Stomach smooth muscle (tissue), 2 donors: Measurements from ENCODE around the gene KCND2.

Source experiments
- H3K27ac ChIP-seq: one replicate; pipeline ENCODE4 v1.7.0; 2013; ENCODE audit warnings: mild to moderate bottlenecking, low read length, inconsistent platforms
- H3K27me3 ChIP-seq, 2 donors: one replicate each; pipeline ENCODE4 v1.7.0; 2013; ENCODE audit warnings: low read length in 2 of 2; ENCODE audit not compliant: insufficient read depth in 2 of 2, control insufficient read depth in 1 of 2
- H3K36me3 ChIP-seq, 2 donors: one replicate each; pipeline ENCODE4 v1.7.0; 2013; ENCODE audit warnings: low read length in 2 of 2; ENCODE audit not compliant: control insufficient read depth in 2 of 2, insufficient read depth in 2 of 2
- H3K4me1 ChIP-seq: one replicate; pipeline ENCODE4 v1.7.0; 2013; ENCODE audit warnings: low read length; ENCODE audit not compliant: control insufficient read depth, insufficient read depth
- H3K4me3 ChIP-seq, 2 donors: one replicate each; pipeline ENCODE4 v1.7.0; 2013; ENCODE audit warnings: low read length in 2 of 2
- H3K9ac ChIP-seq, 2 donors: one replicate each; pipeline ENCODE4 v1.7.0; 2013; ENCODE audit warnings: low read length in 2 of 2, mild to moderate bottlenecking in 1 of 2
- H3K9me3 ChIP-seq, 2 donors: one replicate each; pipeline ENCODE4 v1.7.0; 2013; ENCODE audit warnings: low read length in 2 of 2; ENCODE audit not compliant: control insufficient read depth in 2 of 2
- donor health status: healthy.
- donor health status: Pancreatic carcinoma.

Gene KCND2

DNA sequence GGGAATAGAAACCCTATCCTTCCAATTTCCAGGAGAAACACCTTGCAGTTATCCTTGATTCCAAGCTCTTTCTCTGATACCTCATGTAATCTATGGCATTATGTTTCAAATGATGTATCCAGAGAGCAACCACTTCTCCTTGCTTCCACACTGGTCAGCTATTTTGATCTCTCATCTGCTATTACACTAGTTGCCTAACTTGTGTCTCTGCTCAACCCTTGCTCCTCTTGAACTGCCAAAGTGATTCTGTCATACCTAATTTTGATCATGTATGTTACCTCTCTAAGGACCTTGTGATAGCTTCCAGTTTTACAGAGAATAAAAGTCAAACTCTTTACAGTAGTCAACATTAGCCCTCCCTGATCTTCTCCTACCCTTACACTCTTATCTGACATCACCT is 90.4 kb downstream of the KCND2 start:
- no peak overlapping the region for H3K27ac ChIP-seq
- no peaks in the 10 kb centered on the region for H3K9me3 ChIP-seq
- no peak overlapping the region for H3K4me3 ChIP-seq
- no peak overlapping the region for H3K9ac ChIP-seq
- H3K4me1 ChIP-seq, result no peaks in the 10 kb centered on the region
- no peaks in the 10 kb centered on the region for H3K27me3 ChIP-seq
- no peaks in the 10 kb centered on the region for H3K36me3 ChIP-seq

DNA sequence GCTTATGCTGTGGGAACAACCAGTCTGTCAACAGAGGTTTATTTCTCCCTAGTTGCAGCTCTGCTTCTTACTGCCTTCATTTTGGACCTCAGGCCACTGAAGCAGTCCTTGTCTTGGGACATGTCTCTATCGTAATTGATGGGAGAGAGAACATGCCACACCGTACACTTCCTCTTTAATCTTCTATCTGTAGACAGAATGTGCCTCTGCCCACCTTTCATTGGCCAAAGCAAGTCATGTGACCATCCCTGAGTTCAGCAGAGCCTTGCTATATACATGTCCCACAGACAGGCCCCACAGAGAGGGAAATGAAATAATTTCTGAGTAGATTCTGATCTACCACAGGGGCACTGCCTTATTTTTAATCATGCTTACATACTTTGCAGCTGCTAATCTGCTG is 98.0 kb downstream of the KCND2 start:
- no peak overlapping the region for H3K9ac ChIP-seq
- H3K4me1 ChIP-seq, result no peaks in the 10 kb centered on the region
- H3K36me3 ChIP-seq, result no peaks in the 10 kb centered on the region
- no peak overlapping the region for H3K27ac ChIP-seq
- H3K9me3 ChIP-seq, result no peaks in the 10 kb centered on the region
- H3K4me3 ChIP-seq, result no peak overlapping the region
- no peaks in the 10 kb centered on the region for H3K27me3 ChIP-seq

DNA sequence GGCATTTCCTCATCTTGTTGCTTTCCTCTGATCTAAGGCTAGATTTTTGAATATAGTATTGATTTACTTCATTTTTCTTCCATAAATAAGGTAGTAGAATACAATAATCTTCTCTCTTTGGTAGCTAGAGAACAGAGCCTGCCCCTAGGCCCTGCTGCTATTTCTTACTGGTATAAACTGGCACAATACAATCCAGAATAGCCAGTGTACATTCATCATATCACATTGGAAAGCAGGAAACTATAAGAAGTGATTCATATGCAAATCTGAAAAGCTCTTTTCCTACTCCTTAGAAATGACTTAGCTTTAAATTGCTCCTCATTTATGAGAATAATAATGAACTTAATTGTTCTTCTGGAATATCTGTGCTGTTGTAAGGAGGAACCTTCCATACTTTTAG is 100.2 kb downstream of the KCND2 start:
- H3K4me3 ChIP-seq, result no peak overlapping the region

DNA sequence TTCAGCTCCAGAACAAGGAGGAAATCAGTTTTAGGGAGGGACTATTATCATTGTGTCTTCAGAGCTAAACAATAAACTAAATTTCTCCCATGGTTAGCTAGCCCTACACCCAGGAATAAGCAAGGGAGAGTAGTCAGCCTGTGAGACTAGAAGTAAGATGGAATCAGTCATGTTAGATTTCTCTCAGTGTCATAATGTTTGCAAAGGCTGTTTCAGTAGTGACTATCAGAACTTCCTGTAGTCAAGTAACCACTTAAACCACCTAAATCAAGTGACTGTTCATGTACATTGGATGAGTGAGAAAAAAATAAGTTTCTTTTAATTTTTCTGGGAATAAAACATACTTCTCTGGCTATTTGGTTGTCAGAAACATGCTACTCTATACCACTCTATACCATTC is 121.6 kb downstream of the KCND2 start:
- Histone ChIP-seq H3K4me1 (no peaks in the 10 kb centered on the region), H3K36me3 (no peaks in the 10 kb centered on the region), H3K9ac (no peak overlapping the region), H3K9me3 (no peaks in the 10 kb centered on the region), H3K4me3 (no peak overlapping the region), H3K27me3 (no peaks in the 10 kb centered on the region), H3K27ac (no peak overlapping the region)

More for the DNA sequence above, 100.2 kb downstream of the KCND2 start:
- no peaks in the 10 kb centered on the region for H3K9me3 ChIP-seq
- H3K27ac ChIP-seq, result no peak overlapping the region
- no peaks in the 10 kb centered on the region for H3K4me1 ChIP-seq
- no peaks in the 10 kb centered on the region for H3K36me3 ChIP-seq
- no peaks in the 10 kb centered on the region for H3K27me3 ChIP-seq
- H3K9ac ChIP-seq, result no peak overlapping the region

DNA sequence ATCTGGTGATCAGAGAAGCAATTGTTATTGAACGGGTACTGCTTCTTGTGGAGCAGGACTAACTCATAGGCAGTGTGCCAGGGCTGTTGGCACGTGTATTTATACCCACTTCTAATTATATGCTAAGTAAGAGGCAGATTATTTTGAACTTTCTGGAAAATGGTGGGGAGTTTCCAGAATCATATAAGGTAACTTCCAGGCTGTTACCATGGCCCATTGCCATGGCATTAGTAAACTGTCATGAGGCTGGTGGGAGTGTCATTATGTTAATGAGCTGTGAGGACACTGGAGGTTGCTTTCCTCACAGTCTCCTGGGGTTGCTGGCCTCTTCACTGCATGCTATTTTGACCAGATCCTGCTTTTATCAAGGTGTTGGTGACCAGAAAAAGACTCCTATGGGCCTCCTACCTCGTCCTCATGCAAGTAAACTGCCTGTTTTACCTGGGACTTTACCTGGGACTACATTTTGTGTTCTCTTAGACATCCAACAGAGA is 122.6 kb downstream of the KCND2 start:
- Histone ChIP-seq H3K9ac (no peak overlapping the region), H3K4me3 (no peak overlapping the region), H3K4me1 (no peaks in the 10 kb centered on the region), H3K9me3 (no peaks in the 10 kb centered on the region), H3K36me3 (no peaks in the 10 kb centered on the region), H3K27ac (no peak overlapping the region), H3K27me3 (no peaks in the 10 kb centered on the region)

DNA sequence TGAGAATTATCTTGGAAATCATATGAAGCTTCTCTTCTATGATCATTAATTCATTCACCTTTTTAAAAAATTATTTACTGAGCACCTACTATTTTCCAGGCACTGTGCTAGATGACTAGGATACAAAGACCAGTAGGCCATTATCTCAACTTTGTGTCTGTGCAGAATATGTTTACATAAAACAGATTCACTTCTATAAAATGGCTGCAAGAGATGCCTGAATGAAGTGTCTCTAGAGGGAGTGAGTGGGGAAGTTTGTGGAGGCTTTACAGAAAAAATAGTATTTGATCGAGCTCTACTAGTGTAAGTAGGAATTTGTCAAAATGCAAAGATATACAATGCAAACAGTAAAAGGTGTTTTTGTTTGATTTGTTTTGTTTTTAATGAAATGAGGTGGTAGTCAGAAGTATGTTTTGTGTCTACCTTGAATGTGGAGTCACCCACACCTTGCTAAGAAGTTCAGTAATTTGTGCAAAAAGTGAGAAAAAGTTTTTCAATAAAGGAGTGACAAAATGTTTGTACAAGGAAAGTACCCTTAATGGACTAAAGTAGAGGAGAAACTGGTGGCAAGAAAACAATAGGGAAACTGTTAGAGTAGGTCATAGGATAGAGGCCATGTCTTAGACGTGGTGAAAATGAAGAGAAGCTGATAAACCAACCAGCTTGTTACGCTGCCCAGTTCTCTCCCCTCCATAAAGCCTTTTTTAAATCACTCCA is 125.5 kb downstream of the KCND2 start:
- Histone ChIP-seq H3K27ac (no peak overlapping the region), H3K27me3 (no peaks in the 10 kb centered on the region), H3K9ac (no peak overlapping the region), H3K36me3 (no peaks in the 10 kb centered on the region), H3K4me1 (no peaks in the 10 kb centered on the region), H3K9me3 (no peaks in the 10 kb centered on the region), H3K4me3 (no peak overlapping the region)

DNA sequence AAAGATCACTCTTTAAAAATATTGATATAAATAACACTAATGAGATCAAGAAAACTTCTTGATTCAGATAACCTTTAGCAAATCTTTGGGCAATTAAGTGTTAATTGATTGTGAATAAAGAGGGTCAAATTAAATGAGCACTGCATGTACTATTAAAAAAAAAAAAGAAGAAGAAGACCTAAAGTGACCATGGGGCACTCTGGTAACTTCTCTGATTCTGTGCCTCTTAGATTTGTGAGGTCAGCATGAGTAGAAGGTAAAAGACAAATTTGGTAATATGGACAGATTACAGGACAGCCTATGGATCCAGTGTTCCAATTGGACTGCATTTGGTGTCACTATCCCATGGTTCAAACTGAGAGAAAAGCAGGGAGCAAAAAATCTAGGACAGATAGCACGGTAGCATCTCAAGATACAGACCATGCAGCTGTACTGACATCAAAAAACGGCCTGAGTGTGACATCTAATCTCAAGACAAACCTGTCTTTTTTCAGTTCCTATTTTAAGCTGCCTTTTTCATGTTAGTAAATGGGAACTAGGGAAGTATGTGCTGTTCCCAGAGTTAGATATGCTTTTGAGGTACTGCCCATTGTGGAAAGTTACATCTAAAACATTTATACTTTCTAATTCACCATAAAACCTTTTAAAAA is 128.0 kb downstream of the KCND2 start:
- Histone ChIP-seq H3K9ac (no peak overlapping the region), H3K27me3 (no peaks in the 10 kb centered on the region), H3K4me1 (no peaks in the 10 kb centered on the region), H3K36me3 (no peaks in the 10 kb centered on the region), H3K4me3 (no peak overlapping the region), H3K9me3 (no peaks in the 10 kb centered on the region), H3K27ac (no peak overlapping the region)

DNA sequence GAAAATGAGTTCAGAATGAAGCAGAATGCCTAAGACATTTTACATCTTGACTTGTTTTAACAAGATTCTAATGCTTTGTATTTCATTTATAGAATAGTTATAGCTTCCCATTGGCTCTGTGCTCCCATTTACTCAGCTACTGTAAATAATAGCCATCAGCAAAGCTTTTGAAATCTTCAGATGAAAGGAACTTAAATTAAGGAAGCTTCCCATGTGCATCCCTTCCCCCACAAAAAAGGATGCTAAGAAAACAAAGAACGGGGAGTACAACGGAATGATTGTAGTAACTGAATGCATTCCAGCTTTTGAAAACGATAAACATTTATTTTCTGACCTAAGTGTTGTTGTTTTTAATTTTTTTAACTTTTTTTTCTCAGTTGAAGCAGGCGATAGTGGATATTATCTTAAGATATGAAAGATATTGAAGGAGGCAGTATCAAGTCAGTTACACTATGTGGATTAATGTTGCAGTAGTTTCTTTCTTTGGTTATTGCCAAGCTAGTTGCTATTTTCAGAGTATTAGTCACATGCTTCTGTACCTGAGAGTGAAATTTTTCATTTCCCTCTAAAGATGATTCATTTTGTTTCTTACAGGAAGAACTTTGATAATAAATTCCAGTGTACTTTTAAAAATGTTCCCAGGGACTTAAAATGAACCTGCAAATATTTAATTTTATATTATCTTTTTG is 129.2 kb downstream of the KCND2 start:
- no peak overlapping the region for H3K9ac ChIP-seq
- no peaks in the 10 kb centered on the region for H3K27me3 ChIP-seq
- H3K36me3 ChIP-seq, result no peaks in the 10 kb centered on the region
- H3K9me3 ChIP-seq, result no peaks in the 10 kb centered on the region
- no peaks in the 10 kb centered on the region for H3K4me1 ChIP-seq
- H3K27ac ChIP-seq, result no peak overlapping the region
- no peak overlapping the region for H3K4me3 ChIP-seq

DNA sequence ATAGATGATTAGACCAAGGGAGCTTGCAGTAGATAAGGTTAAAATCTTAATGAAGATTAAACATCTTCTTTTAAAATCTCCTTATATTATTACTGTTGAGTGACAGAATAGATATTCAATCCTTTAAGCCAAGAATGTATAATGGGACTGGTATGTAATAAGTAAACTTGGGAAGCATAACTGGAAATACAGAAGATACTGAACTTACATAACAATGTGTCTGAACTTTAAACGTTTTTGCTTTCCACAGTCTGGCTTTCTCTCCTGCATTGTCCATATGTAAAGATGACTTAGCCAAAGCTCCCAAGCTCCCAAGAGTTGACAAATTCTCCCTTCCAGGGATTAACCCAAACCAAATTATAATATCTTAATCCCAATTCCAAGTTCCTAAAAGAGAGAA is 129.8 kb downstream of the KCND2 start:
- Histone ChIP-seq H3K9me3 (no peaks in the 10 kb centered on the region), H3K4me3 (no peak overlapping the region), H3K36me3 (no peaks in the 10 kb centered on the region), H3K27ac (no peak overlapping the region), H3K4me1 (no peaks in the 10 kb centered on the region), H3K9ac (no peak overlapping the region), H3K27me3 (no peaks in the 10 kb centered on the region)

DNA sequence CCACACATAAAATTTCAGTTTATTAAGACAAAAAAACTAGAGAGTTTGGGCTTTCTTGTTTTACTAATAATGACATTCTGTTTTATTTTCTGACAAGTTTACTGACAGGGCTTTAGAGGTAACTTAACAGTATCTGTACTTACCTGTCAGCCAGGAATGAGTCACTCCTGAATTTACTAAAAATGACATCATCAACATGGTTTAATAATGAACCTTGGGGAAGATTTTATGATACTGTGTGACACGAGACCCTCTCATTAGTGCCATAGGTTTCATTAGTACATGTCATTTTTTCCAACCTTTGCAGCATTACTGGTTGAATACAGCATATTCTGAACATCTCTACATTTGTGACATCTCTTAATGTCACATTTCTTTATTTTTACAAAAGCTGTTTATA is 131.1 kb downstream of the KCND2 start:
- Histone ChIP-seq H3K9me3 (no peaks in the 10 kb centered on the region), H3K4me3 (no peak overlapping the region), H3K4me1 (no peaks in the 10 kb centered on the region), H3K27ac (no peak overlapping the region), H3K9ac (no peak overlapping the region), H3K27me3 (no peaks in the 10 kb centered on the region), H3K36me3 (no peaks in the 10 kb centered on the region)

DNA sequence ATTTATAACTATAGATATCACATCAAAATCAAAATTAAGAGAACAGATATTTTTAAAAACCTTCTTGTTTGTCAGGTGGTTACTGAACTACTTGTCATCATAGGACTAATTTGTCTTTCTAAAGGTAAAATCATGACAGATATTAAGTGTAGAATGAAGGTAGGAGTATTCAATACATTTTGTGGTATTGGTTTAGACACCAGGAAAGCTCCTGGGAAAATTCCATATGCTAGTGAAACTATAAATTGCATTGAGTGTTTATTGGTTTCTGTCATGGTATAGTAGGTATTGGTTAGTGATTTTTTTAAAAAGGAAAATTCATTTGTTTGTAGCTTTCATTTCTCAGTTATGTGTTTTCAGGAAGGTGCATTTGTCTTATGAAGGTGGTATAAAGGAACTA is 132.7 kb downstream of the KCND2 start:
- no peak overlapping the region for H3K4me3 ChIP-seq
- H3K36me3 ChIP-seq, result no peaks in the 10 kb centered on the region
- no peak overlapping the region for H3K27ac ChIP-seq
- no peaks in the 10 kb centered on the region for H3K4me1 ChIP-seq
- no peak overlapping the region for H3K9ac ChIP-seq
- no peaks in the 10 kb centered on the region for H3K27me3 ChIP-seq
- no peaks in the 10 kb centered on the region for H3K9me3 ChIP-seq
